Panc1 (cell line): ENCODE results near the gene SETDB2. TPM values are rescaled to one million over a fixed set of nuclear protein-coding genes. Genes with fewer than 3 reads are reported as not detected.

Experiments
- ATAC-seq: fragments of 200-7000 bp; cut with Tn5 transposase; 2 replicates; pipeline ENCODE4 v1.9.1; 2020; ENCODE audit warnings: mild to moderate bottlenecking, moderate library complexity
- BruUV-seq: library from RNA; stranded (reverse); fragments of 400-500 nt; replicated peaks from 2 replicates; lab custom pipeline; 2021; lab: Mats Ljungman, UMichigan
- CTCF ChIA-PET: fragments of 300-600 bp; sonication (Branson Sonifier 250); formaldehyde crosslinking; loops from one replicate; lab custom pipeline; 2022; ENCODE audit warnings: antibody characterized with exemption; lab: Charles Lee
- POLR2A ChIA-PET: fragments of 300-600 bp; sonication (Branson Sonifier 250); formaldehyde crosslinking; loops from one replicate; lab custom pipeline; 2022; ENCODE audit warnings: antibody characterized with exemption; lab: Charles Lee
- DNase-seq: peaks from one replicate; pipeline ENCODE4 v3.0.0-alpha.2; 2010; ENCODE audit warnings: low read depth, low spot score
- H3K27ac ChIP-seq: 2 replicates; pipeline ENCODE4 v1.5.1; 2011; ENCODE audit warnings: mild to moderate bottlenecking, low read length, inconsistent platforms
- H3K27me3 ChIP-seq: fragments of 200-500 bp; sonication (Bioruptor generic); 2 replicates; pipeline ENCODE4 v1.6.0; 2014; ENCODE audit warnings: low read length, inconsistent platforms; ENCODE audit not compliant: control insufficient read depth, insufficient read depth
- H3K36me3 ChIP-seq: fragments of 200-500 bp; sonication (Bioruptor generic); 2 replicates; pipeline ENCODE4 v1.5.1; 2014; ENCODE audit warnings: inconsistent platforms, mild to moderate bottlenecking, low read length, moderate library complexity; ENCODE audit not compliant: control insufficient read depth, insufficient read depth
- H3K4me1 ChIP-seq: 2 replicates; pipeline ENCODE4 v1.5.1; 2011; ENCODE audit warnings: inconsistent platforms, mild to moderate bottlenecking, low read length, moderate library complexity; ENCODE audit not compliant: control insufficient read depth, insufficient read depth
- H3K4me3 ChIP-seq, 2 experiments: 2 replicates each; pipeline ENCODE4 v1.5.1; 2011 to 2012; ENCODE audit warnings: low read depth in 2 of 2, low read length in 2 of 2, mild to moderate bottlenecking in 2 of 2, inconsistent platforms in 1 of 2, moderate library complexity in 1 of 2
- H3K9me3 ChIP-seq: fragments of 200-500 bp; sonication (Bioruptor generic); 2 replicates; pipeline ENCODE4 v1.5.1; 2014; ENCODE audit warnings: low read depth, mild to moderate bottlenecking, inconsistent platforms, low read length, moderate library complexity; ENCODE audit not compliant: control insufficient read depth, insufficient read depth
- POLR2AphosphoS5 ChIP-seq: IDR thresholded peaks from 2 replicates; pipeline ENCODE4 v1.6.1; 2012; ENCODE audit warnings: mild to moderate bottlenecking, low read depth, low read length, moderate library complexity
- SIN3A ChIP-seq: IDR thresholded peaks from 2 replicates; pipeline ENCODE4 v1.6.1; 2012; ENCODE audit warnings: low read depth, mild to moderate bottlenecking, low read length, moderate library complexity, borderline replicate concordance; ENCODE audit not compliant: insufficient read depth
- TCF7L2 ChIP-seq: IDR thresholded peaks from 2 replicates; pipeline ENCODE4 v1.6.1; 2011; ENCODE audit warnings: mild to moderate bottlenecking, low read depth, low read length, inconsistent platforms
- in situ Hi-C: cut with HindIII; loops from 2 replicates; pipeline ENCODE4 v1.10.0; 2016; ENCODE audit warnings: low sequenced_read_pairs, low pct_unique_long_range_greater_than_20kb
- intact Hi-C: fragments of 100-400 bp; cut with micrococcal nuclease; formaldehyde crosslinking; loops from one replicate; pipeline ENCODE4 v1.10.0; 2022; ENCODE audit not compliant: unreplicated experiment
- total RNA-seq: library from RNA; stranded (reverse); gene quantifications from one replicate; pipeline ENCODE4 v1.2.1, GENCODE V29; 2021; ENCODE audit not compliant: unreplicated experiment
- TF ChIP-seq, protein P1 (sequence below), 2 experiments: IDR thresholded peaks; 2 replicates each; pipeline ENCODE4 v1.6.1; 2011 to 2012; ENCODE audit warnings: low read depth in 2 of 2, control low read depth in 1 of 2, low read length in 1 of 2, mild to moderate bottlenecking in 1 of 2, moderate library complexity in 1 of 2; ENCODE audit not compliant: insufficient read depth in 1 of 2
- TF ChIP-seq, protein P2 (sequence below): fragments of 450-650 bp; IDR thresholded peaks from 2 replicates; pipeline ENCODE4 v1.5.1; 2017; ENCODE audit warnings: mild to moderate bottlenecking

SETDB2 gene
- total RNA-seq, 1 experiment from 2014 or later: 6.1 TPM

DNA sequence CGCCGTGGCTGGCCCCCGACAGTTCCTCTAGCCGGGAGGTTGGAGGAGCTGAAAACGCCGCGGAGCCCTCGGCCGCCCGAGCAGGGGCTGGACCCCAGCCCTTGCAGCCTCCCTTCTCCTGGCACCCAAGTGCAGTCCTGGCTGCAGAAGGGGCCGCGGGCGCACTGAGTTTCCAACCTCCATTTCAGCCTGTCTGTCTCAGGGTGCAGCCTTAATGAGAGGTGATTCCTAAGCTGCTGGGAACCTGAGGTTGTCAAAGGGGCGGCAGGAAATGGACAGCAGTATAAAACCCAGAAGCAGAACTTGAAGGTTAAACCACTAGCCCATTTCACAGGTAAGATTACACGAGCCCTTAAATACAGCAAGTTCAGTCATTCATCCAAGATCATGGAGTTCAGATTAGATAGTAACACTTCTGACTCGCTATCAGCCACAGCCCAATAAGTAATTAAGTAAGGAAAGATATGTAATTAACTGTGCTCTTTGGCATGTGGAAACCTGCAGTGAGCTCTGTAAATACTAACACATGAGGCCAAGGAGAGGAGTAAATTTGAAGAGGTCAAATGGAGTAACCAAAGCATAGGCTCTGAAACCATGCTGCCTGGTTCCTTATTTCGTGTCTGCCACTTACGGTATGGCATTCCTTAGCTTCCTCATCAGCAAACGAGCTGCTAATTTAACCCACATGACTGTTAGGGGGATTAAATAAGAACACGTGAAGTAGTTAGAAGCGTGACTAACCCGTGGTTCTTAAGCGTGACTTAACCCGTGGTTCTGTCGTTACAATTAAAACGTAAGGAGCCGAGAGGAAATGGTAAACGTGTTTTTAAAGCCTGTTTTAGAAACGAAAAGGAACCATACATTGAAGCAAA lies 686 bp downstream of the SETDB2 start:
- Histone ChIP-seq H3K4me3 (peak overlapping the region; percentile 83 to 84), H3K27ac (peak overlapping the region; percentile 94), H3K36me3 (peaks cover 4% of the 10 kb centered on the region), H3K27me3 (no peaks in the 10 kb centered on the region), H3K9me3 (no peaks in the 10 kb centered on the region), H3K4me1 (peaks cover 13% of the 10 kb centered on the region; the same call in 1 of the 2 replicates)
- in situ Hi-C loops: no loop called here
- TF ChIP-seq, protein P1, sequence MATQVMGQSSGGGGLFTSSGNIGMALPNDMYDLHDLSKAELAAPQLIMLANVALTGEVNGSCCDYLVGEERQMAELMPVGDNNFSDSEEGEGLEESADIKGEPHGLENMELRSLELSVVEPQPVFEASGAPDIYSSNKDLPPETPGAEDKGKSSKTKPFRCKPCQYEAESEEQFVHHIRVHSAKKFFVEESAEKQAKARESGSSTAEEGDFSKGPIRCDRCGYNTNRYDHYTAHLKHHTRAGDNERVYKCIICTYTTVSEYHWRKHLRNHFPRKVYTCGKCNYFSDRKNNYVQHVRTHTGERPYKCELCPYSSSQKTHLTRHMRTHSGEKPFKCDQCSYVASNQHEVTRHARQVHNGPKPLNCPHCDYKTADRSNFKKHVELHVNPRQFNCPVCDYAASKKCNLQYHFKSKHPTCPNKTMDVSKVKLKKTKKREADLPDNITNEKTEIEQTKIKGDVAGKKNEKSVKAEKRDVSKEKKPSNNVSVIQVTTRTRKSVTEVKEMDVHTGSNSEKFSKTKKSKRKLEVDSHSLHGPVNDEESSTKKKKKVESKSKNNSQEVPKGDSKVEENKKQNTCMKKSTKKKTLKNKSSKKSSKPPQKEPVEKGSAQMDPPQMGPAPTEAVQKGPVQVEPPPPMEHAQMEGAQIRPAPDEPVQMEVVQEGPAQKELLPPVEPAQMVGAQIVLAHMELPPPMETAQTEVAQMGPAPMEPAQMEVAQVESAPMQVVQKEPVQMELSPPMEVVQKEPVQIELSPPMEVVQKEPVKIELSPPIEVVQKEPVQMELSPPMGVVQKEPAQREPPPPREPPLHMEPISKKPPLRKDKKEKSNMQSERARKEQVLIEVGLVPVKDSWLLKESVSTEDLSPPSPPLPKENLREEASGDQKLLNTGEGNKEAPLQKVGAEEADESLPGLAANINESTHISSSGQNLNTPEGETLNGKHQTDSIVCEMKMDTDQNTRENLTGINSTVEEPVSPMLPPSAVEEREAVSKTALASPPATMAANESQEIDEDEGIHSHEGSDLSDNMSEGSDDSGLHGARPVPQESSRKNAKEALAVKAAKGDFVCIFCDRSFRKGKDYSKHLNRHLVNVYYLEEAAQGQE (IDR thresholded peaks at IDR 0.05; ENCODE audit: insufficient read depth in 1 of 2, low read depth in 2 of 2, low read length in 1 of 2): no peak
- TF ChIP-seq, protein P2, sequence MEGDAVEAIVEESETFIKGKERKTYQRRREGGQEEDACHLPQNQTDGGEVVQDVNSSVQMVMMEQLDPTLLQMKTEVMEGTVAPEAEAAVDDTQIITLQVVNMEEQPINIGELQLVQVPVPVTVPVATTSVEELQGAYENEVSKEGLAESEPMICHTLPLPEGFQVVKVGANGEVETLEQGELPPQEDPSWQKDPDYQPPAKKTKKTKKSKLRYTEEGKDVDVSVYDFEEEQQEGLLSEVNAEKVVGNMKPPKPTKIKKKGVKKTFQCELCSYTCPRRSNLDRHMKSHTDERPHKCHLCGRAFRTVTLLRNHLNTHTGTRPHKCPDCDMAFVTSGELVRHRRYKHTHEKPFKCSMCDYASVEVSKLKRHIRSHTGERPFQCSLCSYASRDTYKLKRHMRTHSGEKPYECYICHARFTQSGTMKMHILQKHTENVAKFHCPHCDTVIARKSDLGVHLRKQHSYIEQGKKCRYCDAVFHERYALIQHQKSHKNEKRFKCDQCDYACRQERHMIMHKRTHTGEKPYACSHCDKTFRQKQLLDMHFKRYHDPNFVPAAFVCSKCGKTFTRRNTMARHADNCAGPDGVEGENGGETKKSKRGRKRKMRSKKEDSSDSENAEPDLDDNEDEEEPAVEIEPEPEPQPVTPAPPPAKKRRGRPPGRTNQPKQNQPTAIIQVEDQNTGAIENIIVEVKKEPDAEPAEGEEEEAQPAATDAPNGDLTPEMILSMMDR: no peak
- TF ChIP-seq TCF7L2 (no peak), SIN3A (no peak), POLR2AphosphoS5 (no peak)
- intact Hi-C loops: loop anchor here (10.0 kb wide), 1 partner anchor 160 kb away; no protein-coding TSS in a partner anchor
- peak; percentile 61 for ATAC-seq
- POLR2A ChIA-PET: interaction anchor here (0.9 kb wide), 1 partner anchor 1357 kb away, joined by 3 read pairs; no protein-coding TSS in a partner anchor
- BruUV-seq: TSS peak; percentile 85
- peak; percentile 48 for DNase-seq
- CTCF ChIA-PET: interaction anchor here (0.7 kb wide), 1 partner anchor 49 kb away, joined by 3 read pairs; no protein-coding TSS in a partner anchor

DNA sequence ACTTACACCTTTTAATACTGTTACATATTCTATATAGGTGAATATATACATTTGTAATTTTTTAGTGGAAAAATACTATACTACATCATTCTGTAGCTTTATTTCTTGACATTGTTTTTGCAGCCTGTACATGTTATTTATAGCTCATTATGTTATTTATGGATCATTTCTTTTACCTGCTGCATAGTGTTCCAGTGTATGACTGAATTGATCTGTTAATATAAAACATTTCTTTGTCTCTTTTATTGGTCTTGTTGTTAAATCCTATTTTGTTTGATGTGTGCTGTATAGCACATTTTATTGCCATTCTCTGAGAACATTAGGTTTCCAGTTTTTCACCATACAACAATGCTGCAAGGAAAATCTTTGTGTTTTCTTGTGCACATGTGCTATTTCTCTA lies 2.4 kb downstream of the SETDB2 start:
- ChIA-PET CTCF (no interaction called here), POLR2A (no interaction called here)
- ATAC-seq (no peak), DNase-seq (no peak)
- H3K4me1 ChIP-seq: peaks cover 13% of the 10 kb centered on the region; the same call in 1 of the 2 replicates
- H3K27ac ChIP-seq: peak overlapping the region; percentile 94; the same call in 1 of the 2 replicates
- intact Hi-C loops (loop anchor here (10.0 kb wide), 1 partner anchor 158 kb away; no protein-coding TSS in a partner anchor), in situ Hi-C loops (no loop called here)
- peak overlapping the region; percentile 83 to 84 for H3K4me3 ChIP-seq
- H3K36me3 ChIP-seq: peaks cover 4% of the 10 kb centered on the region
- no peak for TF ChIP-seq POLR2AphosphoS5
- TF ChIP-seq SIN3A: no peak
- TF ChIP-seq, protein P1 (IDR thresholded peaks at IDR 0.05; ENCODE audit: insufficient read depth in 1 of 2, low read depth in 2 of 2, low read length in 1 of 2): no peak
- TF ChIP-seq, protein P2: no peak
- no peak for TF ChIP-seq TCF7L2
- H3K27me3 ChIP-seq: no peaks in the 10 kb centered on the region
- BruUV-seq: no TSS peak
- no peaks in the 10 kb centered on the region for H3K9me3 ChIP-seq
